WTC11 (cell line): ENCODE results near the gene RPS24. TPM values are rescaled to one million over a fixed set of nuclear protein-coding genes. Genes with fewer than 3 reads are reported as not detected.

Source experiments
- AR ChIP-seq: fragments of 250-450 bp; sonication (Bioruptor Pico); IDR thresholded peaks from 2 replicates; pipeline ENCODE4 v1.9.0; 2021; ENCODE audit warnings: mild to moderate bottlenecking
- ATF2 ChIP-seq: sonication (generic); formaldehyde crosslinking; IDR thresholded peaks from 2 replicates; pipeline ENCODE4 v1.8.1; 2022; ENCODE audit warnings: low read depth, missing genetic modification reagents, borderline replicate concordance
- CBFB ChIP-seq: sonication (generic); formaldehyde crosslinking; IDR thresholded peaks from 2 replicates; pipeline ENCODE4 v1.8.1; 2022; ENCODE audit warnings: mild to moderate bottlenecking, low read depth, missing genetic modification reagents
- CDX4 ChIP-seq: fragments of 250-450 bp; sonication (Bioruptor Pico); IDR thresholded peaks from 2 replicates; pipeline ENCODE4 v1.9.0; 2021; ENCODE audit warnings: moderate library complexity, mild to moderate bottlenecking, inconsistent platforms, borderline replicate concordance
- ESRRA ChIP-seq: sonication (generic); formaldehyde crosslinking; IDR thresholded peaks from 2 replicates; pipeline ENCODE4 v1.8.1; 2022; ENCODE audit warnings: mild to moderate bottlenecking, missing genetic modification reagents, borderline replicate concordance
- FOXK1 ChIP-seq: sonication (generic); formaldehyde crosslinking; IDR thresholded peaks from 2 replicates; pipeline ENCODE4 v1.8.0; 2022; ENCODE audit warnings: mild to moderate bottlenecking, moderate library complexity, missing genetic modification reagents
- HMGXB4 ChIP-seq: sonication (generic); formaldehyde crosslinking; IDR thresholded peaks from 2 replicates; pipeline ENCODE4 v1.8.1; 2023; ENCODE audit warnings: mild to moderate bottlenecking, moderate library complexity, missing genetic modification reagents
- IRF2 ChIP-seq: sonication (generic); formaldehyde crosslinking; IDR thresholded peaks from 2 replicates; pipeline ENCODE4 v1.8.0; 2022; ENCODE audit warnings: low read depth, missing genetic modification reagents, borderline replicate concordance
- MAX ChIP-seq: sonication (generic); formaldehyde crosslinking; IDR thresholded peaks from 2 replicates; pipeline ENCODE4 v1.8.0; 2022; ENCODE audit warnings: mild to moderate bottlenecking, missing genetic modification reagents
- OVOL2 ChIP-seq: fragments of 250-450 bp; sonication (Bioruptor Pico); IDR thresholded peaks from 2 replicates; pipeline ENCODE4 v1.9.0; 2021; ENCODE audit warnings: mild to moderate bottlenecking, borderline replicate concordance
- SMAD4 ChIP-seq: sonication (generic); formaldehyde crosslinking; IDR thresholded peaks from 2 replicates; pipeline ENCODE4 v1.8.0; 2022; ENCODE audit warnings: mild to moderate bottlenecking, missing genetic modification reagents
- SOX15 ChIP-seq: fragments of 250-450 bp; sonication (Bioruptor Pico); IDR thresholded peaks from 2 replicates; pipeline ENCODE4 v1.9.0; 2021; ENCODE audit warnings: mild to moderate bottlenecking
- TCF7 ChIP-seq: sonication (generic); formaldehyde crosslinking; IDR thresholded peaks from 2 replicates; pipeline ENCODE4 v1.8.0; 2022; ENCODE audit warnings: mild to moderate bottlenecking, low read depth, missing genetic modification reagents, moderate library complexity
- TP53 ChIP-seq: sonication (generic); formaldehyde crosslinking; IDR thresholded peaks from 2 replicates; pipeline ENCODE4 v1.8.1; 2023; ENCODE audit warnings: mild to moderate bottlenecking, missing genetic modification reagents
- ZNF281 ChIP-seq: sonication (generic); formaldehyde crosslinking; IDR thresholded peaks from 2 replicates; pipeline ENCODE4 v1.8.0; 2023; ENCODE audit warnings: mild to moderate bottlenecking, missing genetic modification reagents
- ZNF317 ChIP-seq: sonication (generic); formaldehyde crosslinking; IDR thresholded peaks from 2 replicates; pipeline ENCODE4 v1.8.1; 2023; ENCODE audit warnings: low read depth, mild to moderate bottlenecking, moderate library complexity, missing genetic modification reagents, borderline replicate concordance
- ZNF423 ChIP-seq: fragments of 250-450 bp; sonication (Bioruptor Pico); IDR thresholded peaks from 2 replicates; pipeline ENCODE4 v2.1.2; 2022; ENCODE audit warnings: mild to moderate bottlenecking, moderate library complexity
- ZNF532 ChIP-seq: fragments of 250-450 bp; sonication (Bioruptor Pico); IDR thresholded peaks from 2 replicates; pipeline ENCODE4 v1.9.0; 2021; ENCODE audit warnings: mild to moderate bottlenecking, borderline replicate concordance
- ZSCAN18 ChIP-seq: fragments of 250-450 bp; sonication (Bioruptor Pico); IDR thresholded peaks from 2 replicates; pipeline ENCODE4 v2.1.2; 2022; ENCODE audit warnings: mild to moderate bottlenecking, moderate library complexity
- total RNA-seq: library from RNA; stranded (reverse); gene quantifications from 3 replicates; pipeline ENCODE4 v1.2.3, GENCODE V29; 2021

The RPS24 gene
- total RNA-seq, 1 experiment from 2014 or later: 1,819 TPM

GRCh38 chr10:78029269-78030226, 4.1 kb upstream of the RPS24 start, which contains the start of gene POLR3A (continued):
- TF ChIP-seq CDX4 (CRISPR knock-in tag) (no peak), OVOL2 (CRISPR knock-in tag) (no peak), HMGXB4 (CRISPR knock-in tag) (peak; percentile 34; the same call in 1 of the 2 replicates), ZNF423 (CRISPR knock-in tag) (no peak), ATF2 (CRISPR knock-in tag) (no peak), ZSCAN18 (CRISPR knock-in tag) (no peak), ESRRA (CRISPR knock-in tag) (no peak), IRF2 (no peak), ZNF281 (CRISPR knock-in tag) (0 out of 2 replicates have a peak, but pooled peaks have one; percentile 25), SMAD4 (no peak), FOXK1 (CRISPR knock-in tag) (0 out of 2 replicates have a peak, but pooled peaks have one; percentile 38), ZNF317 (CRISPR knock-in tag) (no peak), CBFB (CRISPR knock-in tag) (no peak), MAX (CRISPR knock-in tag) (peak; percentile 73), SOX15 (no peak), TP53 (CRISPR knock-in tag) (no peak), ZNF532 (CRISPR knock-in tag) (no peak), TCF7 (CRISPR knock-in tag) (no peak), AR (CRISPR knock-in tag) (no peak)
